GM08714 (cell line): ENCODE results near the gene KIAA0825.

Experiments
- H3K4me3 ChIP-seq: fragments of 200-500 bp; sonication (Bioruptor generic); 2 replicates; pipeline ENCODE4 v1.5.1; 2014; ENCODE audit warnings: mild to moderate bottlenecking, low read length, inconsistent platforms
- ZNF274 ChIP-seq: IDR thresholded peaks from 2 replicates; pipeline ENCODE4 v1.6.1; 2012; ENCODE audit warnings: mild to moderate bottlenecking, low read depth, low read length

The KIAA0825 gene

GRCh38 chr5:94503677-94504076, 114.7 kb downstream of the KIAA0825 start:
- H3K4me3 ChIP-seq = no peak overlapping the region
- TF ChIP-seq ZNF274 = no peak

- no peak overlapping the region for H3K4me3 ChIP-seq
- TF ChIP-seq ZNF274 = no peak
These were observed 117.0 kb downstream of the KIAA0825 start for GRCh38 chr5:94501365-94501764.

- H3K4me3 ChIP-seq = no peak overlapping the region
- no peak for TF ChIP-seq ZNF274
These were observed 118.6 kb downstream of the KIAA0825 start for GRCh38 chr5:94499806-94500205.

GRCh38 chr5:94498199-94498598, 120.2 kb downstream of the KIAA0825 start:
- no peak for TF ChIP-seq ZNF274
- no peak overlapping the region for H3K4me3 ChIP-seq

GRCh38 chr5:94485067-94485466, 133.3 kb downstream of the KIAA0825 start:
- no peak overlapping the region for H3K4me3 ChIP-seq
- no peak for TF ChIP-seq ZNF274

- no peak overlapping the region for H3K4me3 ChIP-seq
- TF ChIP-seq ZNF274 = no peak
These were observed 137.3 kb downstream of the KIAA0825 start for GRCh38 chr5:94481059-94481458.

- no peak for TF ChIP-seq ZNF274
- no peak overlapping the region for H3K4me3 ChIP-seq
These were observed 137.9 kb downstream of the KIAA0825 start for GRCh38 chr5:94480486-94480885.

- no peak overlapping the region for H3K4me3 ChIP-seq
- TF ChIP-seq ZNF274 = no peak
These were observed 144.5 kb downstream of the KIAA0825 start for GRCh38 chr5:94473936-94474335.

- no peak for TF ChIP-seq ZNF274
- no peak overlapping the region for H3K4me3 ChIP-seq
These were observed 146.9 kb downstream of the KIAA0825 start for GRCh38 chr5:94471521-94471920.

- no peak overlapping the region for H3K4me3 ChIP-seq
These were observed 147.6 kb downstream of the KIAA0825 start for GRCh38 chr5:94470802-94471201.

GRCh38 chr5:94469894-94470329, 148.5 kb downstream of the KIAA0825 start:
- no peak for TF ChIP-seq ZNF274
- H3K4me3 ChIP-seq = no peak overlapping the region

More at GRCh38 chr5:94470802-94471201, 147.6 kb downstream of the KIAA0825 start:
- no peak for TF ChIP-seq ZNF274

GRCh38 chr5:94467954-94468930, 150.2 kb downstream of the KIAA0825 start:
- H3K4me3 ChIP-seq = no peak overlapping the region
- no peak for TF ChIP-seq ZNF274

GRCh38 chr5:94467346-94467953, 151.0 kb downstream of the KIAA0825 start:
- H3K4me3 ChIP-seq = no peak overlapping the region
- TF ChIP-seq ZNF274 = no peak

- no peak for TF ChIP-seq ZNF274
- H3K4me3 ChIP-seq = no peak overlapping the region
These were observed 154.7 kb downstream of the KIAA0825 start for GRCh38 chr5:94463739-94464138.

- TF ChIP-seq ZNF274 = no peak
- no peak overlapping the region for H3K4me3 ChIP-seq
These were observed 157.3 kb downstream of the KIAA0825 start for GRCh38 chr5:94461131-94461530.
